GM23248 (cell line): Measurements from ENCODE around the gene MED12L. TPM values are rescaled to one million over a fixed set of nuclear protein-coding genes. Genes with fewer than 3 reads are reported as not detected.

Source experiments
- DNase-seq: peaks from one replicate; pipeline ENCODE4 v3.0.0-alpha.2; 2015
- H2AFZ ChIP-seq: fragments of 200-600 bp; sonication (generic); 2 replicates; pipeline ENCODE4 v1.6.1; 2016; ENCODE audit warnings: antibody characterized with exemption
- H3F3A ChIP-seq: fragments of 200-600 bp; sonication (generic); 2 replicates; pipeline ENCODE4 v1.6.1; 2016; ENCODE audit warnings: mild to moderate bottlenecking, antibody characterized with exemption, mixed run types; ENCODE audit not compliant: insufficient read depth
- H3K27ac ChIP-seq: fragments of 200-600 bp; sonication (generic); 2 replicates; pipeline ENCODE4 v1.5.1; 2016; ENCODE audit warnings: mild to moderate bottlenecking
- H3K27me3 ChIP-seq: fragments of 200-600 bp; sonication (generic); replicated peaks from 2 replicates; pipeline ENCODE4 v1.6.1; 2016; ENCODE audit warnings: mild to moderate bottlenecking; ENCODE audit not compliant: insufficient read depth
- H3K36me3 ChIP-seq: fragments of 200-600 bp; sonication (generic); 2 replicates; pipeline ENCODE4 v1.6.1; 2016; ENCODE audit warnings: low read depth, mild to moderate bottlenecking
- H3K4me1 ChIP-seq: fragments of 200-600 bp; sonication (generic); 2 replicates; pipeline ENCODE4 v1.6.1; 2016; ENCODE audit warnings: mild to moderate bottlenecking; ENCODE audit not compliant: insufficient read depth
- H3K4me2 ChIP-seq: fragments of 200-600 bp; sonication (generic); one replicate; pipeline ENCODE4 v1.6.1; 2016; ENCODE audit warnings: mild to moderate bottlenecking; ENCODE audit not compliant: unreplicated experiment
- H3K4me3 ChIP-seq: fragments of 200-600 bp; sonication (generic); 2 replicates; pipeline ENCODE4 v1.5.1; 2016; ENCODE audit warnings: mild to moderate bottlenecking
- H3K79me2 ChIP-seq: fragments of 200-600 bp; sonication (generic); 2 replicates; pipeline ENCODE4 v1.6.1; 2016; ENCODE audit warnings: mild to moderate bottlenecking; ENCODE audit not compliant: insufficient read depth
- H3K9ac ChIP-seq: fragments of 200-600 bp; sonication (generic); 2 replicates; pipeline ENCODE4 v1.6.1; 2016; ENCODE audit warnings: mild to moderate bottlenecking
- H3K9me2 ChIP-seq: fragments of 200-600 bp; sonication (generic); 2 replicates; pipeline ENCODE4 v1.6.1; 2016; ENCODE audit warnings: mixed run types, mild to moderate bottlenecking, moderate library complexity; ENCODE audit not compliant: insufficient read depth
- H3K9me3 ChIP-seq: fragments of 200-600 bp; sonication (generic); one replicate; pipeline ENCODE4 v1.6.1; 2017; ENCODE audit warnings: low read depth
- H4K20me1 ChIP-seq: fragments of 200-600 bp; sonication (generic); 2 replicates; pipeline ENCODE4 v1.6.0; 2016; ENCODE audit not compliant: insufficient read depth
- EZH2 ChIP-seq: fragments of 200-600 bp; sonication (generic); IDR thresholded peaks from 2 replicates; pipeline ENCODE4 v1.6.1; 2018; ENCODE audit warnings: antibody characterized with exemption, mild to moderate bottlenecking; ENCODE audit not compliant: insufficient read depth, poor library complexity, severe bottlenecking
- EZH2phosphoT487 ChIP-seq: fragments of 200-600 bp; sonication (generic); IDR thresholded peaks from 2 replicates; pipeline ENCODE4 v1.6.1; 2018; ENCODE audit warnings: antibody characterized with exemption, moderate library complexity, mild to moderate bottlenecking, low read depth; ENCODE audit not compliant: insufficient read depth
- WGBS, 2 experiments: methylation state at CpG; one replicate each; pipeline ENCODE4 v1.1.6; 2015 to 2017; ENCODE audit warnings: low lambda C conversion rate in 2 of 2, low coverage in 1 of 2; ENCODE audit errors: missing lambda C conversion rate in 2 of 2; 5-methylcytosine and 5-hydroxymethylcytosine counted together
- in situ Hi-C: fragments of 300-500 bp; cut with MboI; formaldehyde crosslinking; loops from 2 replicates; pipeline ENCODE4 v1.15.0; 2020
- polyA plus RNA-seq: library from polyadenylated mRNA; unstranded; fragments of >200 nt; fragmentation: Nextera tagmentation; extraction: Ambion mirVana; gene quantifications from 2 replicates; pipeline ENCODE4 v1.2.1, GENCODE V29; 2016
- total RNA-seq: library from RNA; depleted of rRNA; stranded (reverse); fragments of >200 nt; shearing (Covaris generic); gene quantifications from 2 replicates; pipeline ENCODE4 v1.2.3, GENCODE V29; 2014

Gene MED12L
- total and polyA plus RNA-seq, 2 experiments from 2014 or later: 0.13 to 0.32 TPM

GRCh38 chr3:151144016-151144415 is 58.6 kb downstream of the MED12L start:
- WGBS, 2 experiments: 79 to 81% methylated on average over 4 of the region's 4 CpGs

GRCh38 chr3:151144760-151145159 is 59.3 kb downstream of the MED12L start:
- Histone ChIP-seq H3F3A (0 out of 2 replicates have a peak, but pooled peaks cover 8% of the 10 kb centered on the region), H3K4me3 (no peak overlapping the region), H3K9me2 (no peaks in the 10 kb centered on the region), H3K79me2 (no peaks in the 10 kb centered on the region), H2AFZ (no peak overlapping the region), H3K4me2 (no peak overlapping the region), H3K27ac (no peak overlapping the region), H3K36me3 (no peaks in the 10 kb centered on the region), H3K9me3 (no peaks in the 10 kb centered on the region), H4K20me1 (no peaks in the 10 kb centered on the region), H3K9ac (no peak overlapping the region), H3K27me3 (no peaks in the 10 kb centered on the region), H3K4me1 (peaks cover 7% of the 10 kb centered on the region)
- WGBS, 2 experiments: 78% methylated on average over 5 of the region's 5 CpGs
- in situ Hi-C loops: no loop called here
- TF ChIP-seq EZH2phosphoT487 (no peak), EZH2 (no peak)
- no peak for DNase-seq

More at GRCh38 chr3:151144016-151144415, 58.6 kb downstream of the MED12L start:
- Histone ChIP-seq H2AFZ (no peak overlapping the region), H3K27me3 (no peaks in the 10 kb centered on the region), H4K20me1 (no peaks in the 10 kb centered on the region), H3K4me3 (no peak overlapping the region), H3K9me2 (no peaks in the 10 kb centered on the region), H3K79me2 (no peaks in the 10 kb centered on the region), H3K4me1 (peaks cover 7% of the 10 kb centered on the region), H3K9me3 (no peaks in the 10 kb centered on the region), H3K36me3 (no peaks in the 10 kb centered on the region), H3K27ac (no peak overlapping the region), H3F3A (0 out of 2 replicates have a peak, but pooled peaks cover 8% of the 10 kb centered on the region), H3K4me2 (no peak overlapping the region), H3K9ac (no peak overlapping the region)
- TF ChIP-seq EZH2 (no peak), EZH2phosphoT487 (no peak)
- DNase-seq: no peak
- in situ Hi-C loops: no loop called here

GRCh38 chr3:151145713-151146070 is 60.2 kb downstream of the MED12L start:
- no peak for DNase-seq
- 40 to 41% methylated on average over 6 of the region's 6 CpGs for WGBS, 2 experiments
- H4K20me1 ChIP-seq: no peaks in the 10 kb centered on the region
- H3F3A ChIP-seq: 0 out of 2 replicates have a peak, but pooled peaks cover 8% of the 10 kb centered on the region
- H3K9me2 ChIP-seq: no peaks in the 10 kb centered on the region
- H2AFZ ChIP-seq: 0 out of 2 replicates have a peak overlapping the region, but pooled peaks have one; percentile 37
- no peaks in the 10 kb centered on the region for H3K36me3 ChIP-seq
- no peak for TF ChIP-seq EZH2
- TF ChIP-seq EZH2phosphoT487: no peak
- H3K9ac ChIP-seq: no peak overlapping the region
- in situ Hi-C loops: no loop called here
- H3K4me3 ChIP-seq: no peak overlapping the region
- no peak overlapping the region for H3K27ac ChIP-seq
- no peaks in the 10 kb centered on the region for H3K27me3 ChIP-seq
- no peaks in the 10 kb centered on the region for H3K9me3 ChIP-seq
- peaks cover 7% of the 10 kb centered on the region for H3K4me1 ChIP-seq
- H3K79me2 ChIP-seq: no peaks in the 10 kb centered on the region
- H3K4me2 ChIP-seq: no peak overlapping the region

- H3K9ac ChIP-seq: no peak overlapping the region
- H3K36me3 ChIP-seq: no peaks in the 10 kb centered on the region
- no peaks in the 10 kb centered on the region for H3K79me2 ChIP-seq
- WGBS, 2 experiments: 1 to 3% methylated on average over 9 of the region's 9 CpGs
- H3K27me3 ChIP-seq: no peaks in the 10 kb centered on the region
- H4K20me1 ChIP-seq: no peaks in the 10 kb centered on the region
- no peaks in the 10 kb centered on the region for H3K9me2 ChIP-seq
- no peak overlapping the region for H3K27ac ChIP-seq
- peak overlapping the region; percentile 48 for H3K4me2 ChIP-seq
- peaks cover 7% of the 10 kb centered on the region for H3K4me1 ChIP-seq
- peak; percentile 89 for DNase-seq
- TF ChIP-seq EZH2phosphoT487: no peak
- TF ChIP-seq EZH2: no peak
- H3K9me3 ChIP-seq: no peaks in the 10 kb centered on the region
- in situ Hi-C loops: no loop called here
- H3K4me3 ChIP-seq: 0 out of 2 replicates have a peak overlapping the region, but pooled peaks have one; percentile 19
- H3F3A ChIP-seq: 0 out of 2 replicates have a peak, but pooled peaks cover 8% of the 10 kb centered on the region
- 0 out of 2 replicates have a peak overlapping the region, but pooled peaks have one; percentile 37 for H2AFZ ChIP-seq
Observed at GRCh38 chr3:151146071-151146730, 60.7 kb downstream of the MED12L start.

- no peaks in the 10 kb centered on the region for H4K20me1 ChIP-seq
- H3K9me3 ChIP-seq: no peaks in the 10 kb centered on the region
- TF ChIP-seq EZH2 (no peak), EZH2phosphoT487 (no peak)
- WGBS, 2 experiments: 48 to 76% methylated on average over 1 of the region's 1 CpG
- H3F3A ChIP-seq: 0 out of 2 replicates have a peak, but pooled peaks cover 8% of the 10 kb centered on the region
- H3K27ac ChIP-seq: no peak overlapping the region
- H3K4me1 ChIP-seq: peaks cover 7% of the 10 kb centered on the region
- in situ Hi-C loops: no loop called here
- H2AFZ ChIP-seq: no peak overlapping the region
- no peak overlapping the region for H3K4me3 ChIP-seq
- H3K79me2 ChIP-seq: no peaks in the 10 kb centered on the region
- no peak overlapping the region for H3K9ac ChIP-seq
- no peaks in the 10 kb centered on the region for H3K36me3 ChIP-seq
- H3K27me3 ChIP-seq: no peaks in the 10 kb centered on the region
- DNase-seq: no peak
- H3K9me2 ChIP-seq: no peaks in the 10 kb centered on the region
- H3K4me2 ChIP-seq: peak overlapping the region; percentile 48
Observed at GRCh38 chr3:151146731-151147091, 61.2 kb downstream of the MED12L start.
